Transverse colon (tissue), 4 donors: Measurements from ENCODE around the gene UNC5C.

Experiments used
- EP300 ChIP-seq: sonication (generic); formaldehyde crosslinking; IDR thresholded peaks from one replicate; pipeline ENCODE4 v1.6.1; 2017; ENCODE audit warnings: antibody characterized with exemption, low read depth
- POLR2A ChIP-seq: fragments of 450-650 bp; IDR thresholded peaks from one replicate; pipeline ENCODE4 v1.6.1; 2016; ENCODE audit warnings: antibody characterized with exemption, mild to moderate bottlenecking, moderate library complexity
- POLR2AphosphoS5 ChIP-seq, 3 donors: sonication (generic); formaldehyde crosslinking; IDR thresholded peaks; one replicate each; pipeline ENCODE4 v1.6.1; 2016; ENCODE audit warnings: antibody characterized with exemption in 3 of 3
- TF ChIP-seq, protein P1 (sequence below), 5 experiments: fragments of 200-600 bp in 3 of 5; fragments of 450-650 bp in 2 of 5; sonication (generic) in 3 of 5; IDR thresholded peaks; 1 replicate in 2 of 5; 2 replicates in 3 of 5; pipeline ENCODE4 v1.5.1; 2016 to 2017; ENCODE audit warnings: antibody characterized with exemption in 5 of 5, inconsistent platforms in 3 of 5, mild to moderate bottlenecking in 2 of 5, moderate library complexity in 1 of 5

DNA sequence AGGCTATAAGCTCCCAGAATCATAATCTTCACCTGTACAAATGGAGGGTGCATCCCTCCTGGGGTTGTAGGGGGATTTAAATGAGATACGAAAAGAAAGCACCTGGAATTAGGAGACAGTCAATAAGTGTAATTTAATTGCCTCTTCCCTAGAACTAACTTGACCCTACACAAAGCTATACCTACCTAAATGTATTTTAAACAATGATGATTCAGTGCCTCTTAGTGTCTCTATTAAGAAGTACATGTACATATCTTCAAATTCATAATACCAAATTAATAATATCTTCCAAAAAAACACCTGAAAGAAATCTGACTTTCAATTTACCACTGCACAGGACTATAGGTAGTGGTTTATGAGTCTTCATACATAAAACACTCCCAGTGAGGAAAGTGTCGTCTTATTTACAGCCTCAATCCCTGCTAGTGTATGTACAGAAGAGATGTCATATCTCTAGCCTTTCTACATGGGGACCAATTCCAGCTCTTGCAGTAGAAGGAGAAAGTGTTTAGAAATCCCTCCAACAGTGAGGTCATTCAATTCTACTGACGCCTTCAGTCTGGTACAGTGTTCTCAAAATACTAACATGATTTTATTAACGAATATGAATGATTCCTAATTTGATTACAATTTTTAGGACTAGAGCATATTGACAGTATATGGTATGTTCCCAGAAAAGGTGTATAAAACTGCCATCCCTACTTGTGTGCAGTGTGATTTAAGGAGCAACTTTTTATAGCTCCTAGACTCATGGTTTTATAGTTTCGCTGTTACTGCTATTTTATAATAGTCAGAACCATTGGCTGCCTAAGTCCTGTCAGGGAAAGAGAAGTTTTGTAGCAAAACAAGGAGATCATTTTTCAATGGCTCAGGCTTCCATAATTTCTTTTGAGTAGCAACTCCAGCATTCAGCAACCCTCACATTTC, 282.7 kb downstream of the UNC5C start:
- no peak for TF ChIP-seq EP300
- TF ChIP-seq POLR2AphosphoS5 (IDR thresholded peaks at IDR 0.05), result no peak
- no peak for TF ChIP-seq POLR2A
- TF ChIP-seq, protein P1, sequence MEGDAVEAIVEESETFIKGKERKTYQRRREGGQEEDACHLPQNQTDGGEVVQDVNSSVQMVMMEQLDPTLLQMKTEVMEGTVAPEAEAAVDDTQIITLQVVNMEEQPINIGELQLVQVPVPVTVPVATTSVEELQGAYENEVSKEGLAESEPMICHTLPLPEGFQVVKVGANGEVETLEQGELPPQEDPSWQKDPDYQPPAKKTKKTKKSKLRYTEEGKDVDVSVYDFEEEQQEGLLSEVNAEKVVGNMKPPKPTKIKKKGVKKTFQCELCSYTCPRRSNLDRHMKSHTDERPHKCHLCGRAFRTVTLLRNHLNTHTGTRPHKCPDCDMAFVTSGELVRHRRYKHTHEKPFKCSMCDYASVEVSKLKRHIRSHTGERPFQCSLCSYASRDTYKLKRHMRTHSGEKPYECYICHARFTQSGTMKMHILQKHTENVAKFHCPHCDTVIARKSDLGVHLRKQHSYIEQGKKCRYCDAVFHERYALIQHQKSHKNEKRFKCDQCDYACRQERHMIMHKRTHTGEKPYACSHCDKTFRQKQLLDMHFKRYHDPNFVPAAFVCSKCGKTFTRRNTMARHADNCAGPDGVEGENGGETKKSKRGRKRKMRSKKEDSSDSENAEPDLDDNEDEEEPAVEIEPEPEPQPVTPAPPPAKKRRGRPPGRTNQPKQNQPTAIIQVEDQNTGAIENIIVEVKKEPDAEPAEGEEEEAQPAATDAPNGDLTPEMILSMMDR (IDR thresholded peaks at IDR 0.05), result no peak
